ENCODE measurements around the gene NLGN4X. TPM values are rescaled to one million over a fixed set of nuclear protein-coding genes. Genes with fewer than 3 reads are reported as not detected.

Gene NLGN4X
- polyA plus RNA-seq, 1 of the 3 experiments (the other 2 are of a cell fraction): 0.05 TPM

DNA sequence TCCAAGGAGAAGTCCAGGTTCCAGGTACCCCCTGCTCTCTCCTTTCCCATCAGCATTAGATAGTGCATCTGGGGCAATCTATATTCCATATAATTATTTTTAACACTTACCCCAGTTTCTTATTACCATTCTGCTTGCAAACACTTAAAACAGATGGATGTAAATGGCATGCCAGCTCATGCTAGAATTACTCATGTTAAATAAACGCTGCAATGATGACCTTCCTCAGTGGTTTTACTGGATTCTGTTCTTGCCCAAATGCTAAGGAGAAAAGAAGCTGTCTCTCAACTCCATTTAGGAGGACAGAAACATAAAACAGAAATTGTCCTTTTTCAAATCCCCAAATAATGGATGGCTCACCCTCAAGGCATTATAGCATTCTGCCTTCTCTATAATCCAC, 161.1 kb downstream of the NLGN4X start:
- Histone ChIP-seq H3K9ac (no peak overlapping the region), H3K4me3 (ENCODE audit: low read depth in 2 of 2, low read length in 1 of 2) (no peak overlapping the region), H3K9me2 (no peaks in the 10 kb centered on the region), H4K20me1 (ENCODE audit: insufficient read depth) (no peaks in the 10 kb centered on the region), H3K9me3 (no peaks in the 10 kb centered on the region), H3K4me2 (no peak overlapping the region), H3K27me3 (ENCODE audit: insufficient read depth) (no peaks in the 10 kb centered on the region), H3K36me3 (replicated peaks in 1 of 2; ENCODE audit: control insufficient read depth in 1 of 2, insufficient read depth in 2 of 2, low read length in 1 of 2) (no peaks in the 10 kb centered on the region), H3K79me2 (ENCODE audit: insufficient read depth) (no peaks in the 10 kb centered on the region), H2AFZ (ENCODE audit: low read depth) (no peak overlapping the region), H3K4me1 (ENCODE audit: control insufficient read depth in 1 of 2, insufficient read depth in 2 of 2, low read depth in 1 of 2, low read length in 1 of 2) (no peaks in the 10 kb centered on the region), H3F3A (replicated peaks; ENCODE audit: insufficient read depth) (no peaks in the 10 kb centered on the region), H3K27ac (ENCODE audit: low read depth in 2 of 2, low read length in 1 of 2) (no peak overlapping the region)
- no peak for DNase-seq
- ChIA-PET POLR2A (no interaction called here), CTCF (interaction anchor here (1.2 kb wide), 1 partner anchor 58 kb away, joined by 3 read pairs; no protein-coding TSS in a partner anchor)
- 8% methylated on average over 1 of the region's 1 CpG for WGBS (ENCODE audit: low lambda C conversion rate)
- TF ChIP-seq, protein P1, sequence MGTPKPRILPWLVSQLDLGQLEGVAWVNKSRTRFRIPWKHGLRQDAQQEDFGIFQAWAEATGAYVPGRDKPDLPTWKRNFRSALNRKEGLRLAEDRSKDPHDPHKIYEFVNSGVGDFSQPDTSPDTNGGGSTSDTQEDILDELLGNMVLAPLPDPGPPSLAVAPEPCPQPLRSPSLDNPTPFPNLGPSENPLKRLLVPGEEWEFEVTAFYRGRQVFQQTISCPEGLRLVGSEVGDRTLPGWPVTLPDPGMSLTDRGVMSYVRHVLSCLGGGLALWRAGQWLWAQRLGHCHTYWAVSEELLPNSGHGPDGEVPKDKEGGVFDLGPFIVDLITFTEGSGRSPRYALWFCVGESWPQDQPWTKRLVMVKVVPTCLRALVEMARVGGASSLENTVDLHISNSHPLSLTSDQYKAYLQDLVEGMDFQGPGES (IDR thresholded peaks at IDR 0.05; ENCODE audit: low read depth, low read length): no peak
- no peak for TF ChIP-seq FOSL2 (IDR thresholded peaks at IDR 0.05; ENCODE audit: borderline replicate concordance, low read depth)
- TF ChIP-seq SMC3 (IDR thresholded peaks at IDR 0.05; ENCODE audit: low read depth, low read length): no peak
- no peak for TF ChIP-seq RFX5 (IDR thresholded peaks at IDR 0.05; ENCODE audit: low read length)
- TF ChIP-seq NRF1 (IDR thresholded peaks at IDR 0.05; ENCODE audit: low read depth, low read length): no peak
- TF ChIP-seq RCOR1 (IDR thresholded peaks at IDR 0.05; ENCODE audit: low read length): no peak
- no peak for TF ChIP-seq TEAD4 (IDR thresholded peaks at IDR 0.05; ENCODE audit: borderline replicate concordance, insufficient read depth)
- no peak for TF ChIP-seq MEF2A (IDR thresholded peaks at IDR 0.05; ENCODE audit: borderline replicate concordance, low read depth)
- TF ChIP-seq CHD2 (IDR thresholded peaks at IDR 0.05; ENCODE audit: low read length, partially characterized antibody): no peak
- no peak for TF ChIP-seq POLR2AphosphoS5 (IDR thresholded peaks at IDR 0.05; ENCODE audit: low read depth, low read length)
- TF ChIP-seq TCF12 (IDR thresholded peaks at IDR 0.05): no peak
- no peak for TF ChIP-seq NFIC (IDR thresholded peaks at IDR 0.05; ENCODE audit: borderline replicate concordance)
- TF ChIP-seq EZH2phosphoT487 (IDR thresholded peaks at IDR 0.05; ENCODE audit: borderline replicate concordance, low read depth): no peak
- no peak for TF ChIP-seq SIN3A (IDR thresholded peaks at IDR 0.05; ENCODE audit: borderline replicate concordance, low read depth, low read length)
- TF ChIP-seq, protein P2, sequence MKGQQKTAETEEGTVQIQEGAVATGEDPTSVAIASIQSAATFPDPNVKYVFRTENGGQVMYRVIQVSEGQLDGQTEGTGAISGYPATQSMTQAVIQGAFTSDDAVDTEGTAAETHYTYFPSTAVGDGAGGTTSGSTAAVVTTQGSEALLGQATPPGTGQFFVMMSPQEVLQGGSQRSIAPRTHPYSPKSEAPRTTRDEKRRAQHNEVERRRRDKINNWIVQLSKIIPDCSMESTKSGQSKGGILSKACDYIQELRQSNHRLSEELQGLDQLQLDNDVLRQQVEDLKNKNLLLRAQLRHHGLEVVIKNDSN (IDR thresholded peaks at IDR 0.05; ENCODE audit: borderline replicate concordance, low read depth): no peak
- no peak for TF ChIP-seq RAD21 (IDR thresholded peaks at IDR 0.05; ENCODE audit: low read length)
- TF ChIP-seq FOXJ3 (CRISPR knock-in tag; IDR thresholded peaks at IDR 0.05): no peak
- TF ChIP-seq, protein P3, sequence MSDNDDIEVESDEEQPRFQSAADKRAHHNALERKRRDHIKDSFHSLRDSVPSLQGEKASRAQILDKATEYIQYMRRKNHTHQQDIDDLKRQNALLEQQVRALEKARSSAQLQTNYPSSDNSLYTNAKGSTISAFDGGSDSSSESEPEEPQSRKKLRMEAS (IDR thresholded peaks at IDR 0.05; ENCODE audit: low read depth): no peak
- TF ChIP-seq, protein P4, sequence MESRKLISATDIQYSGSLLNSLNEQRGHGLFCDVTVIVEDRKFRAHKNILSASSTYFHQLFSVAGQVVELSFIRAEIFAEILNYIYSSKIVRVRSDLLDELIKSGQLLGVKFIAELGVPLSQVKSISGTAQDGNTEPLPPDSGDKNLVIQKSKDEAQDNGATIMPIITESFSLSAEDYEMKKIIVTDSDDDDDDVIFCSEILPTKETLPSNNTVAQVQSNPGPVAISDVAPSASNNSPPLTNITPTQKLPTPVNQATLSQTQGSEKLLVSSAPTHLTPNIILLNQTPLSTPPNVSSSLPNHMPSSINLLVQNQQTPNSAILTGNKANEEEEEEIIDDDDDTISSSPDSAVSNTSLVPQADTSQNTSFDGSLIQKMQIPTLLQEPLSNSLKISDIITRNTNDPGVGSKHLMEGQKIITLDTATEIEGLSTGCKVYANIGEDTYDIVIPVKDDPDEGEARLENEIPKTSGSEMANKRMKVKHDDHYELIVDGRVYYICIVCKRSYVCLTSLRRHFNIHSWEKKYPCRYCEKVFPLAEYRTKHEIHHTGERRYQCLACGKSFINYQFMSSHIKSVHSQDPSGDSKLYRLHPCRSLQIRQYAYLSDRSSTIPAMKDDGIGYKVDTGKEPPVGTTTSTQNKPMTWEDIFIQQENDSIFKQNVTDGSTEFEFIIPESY (IDR thresholded peaks at IDR 0.05; ENCODE audit: borderline replicate concordance, low read depth): no peak
- TF ChIP-seq GATA2 (CRISPR knock-in tag; IDR thresholded peaks at IDR 0.05): no peak

Data from SK-N-SH (cell line).